ENCODE results near the gene PTPN3.

Gene PTPN3

GRCh38 chr9:109444771-109445320, 53.3 kb downstream of the PTPN3 start:
- Mint-ChIP-seq H3K9me3 (peaks cover 0 to 1% of the 10 kb centered on the region in 2 donors), H3K27me3 (peaks cover 32 to 37% of the 10 kb centered on the region in 2 donors), H3K4me1 (peaks cover 14 to 17% of the 10 kb centered on the region in 2 donors), H3K4me3 (no peak overlapping the region), H3K36me3 (no peaks in the 10 kb centered on the region), H3K27ac (no peak overlapping the region)
- DNase-seq (no peak), ATAC-seq (replicated peaks) (no peak)

- H3K27ac Mint-ChIP-seq, result no peak overlapping the region
- peaks cover 23 to 32% of the 10 kb centered on the region in 2 donors for H3K4me1 Mint-ChIP-seq
- H3K27me3 Mint-ChIP-seq, result peaks cover 44 to 49% of the 10 kb centered on the region in 2 donors
- H3K36me3 Mint-ChIP-seq, result no peaks in the 10 kb centered on the region
- ATAC-seq (replicated peaks) (no peak), DNase-seq (no peak)
- no peak overlapping the region for H3K4me3 Mint-ChIP-seq
- H3K9me3 Mint-ChIP-seq, result peaks cover 0 to 1% of the 10 kb centered on the region in 2 donors
These were observed 55.4 kb downstream of the PTPN3 start for GRCh38 chr9:109442716-109443115.

GRCh38 chr9:109441296-109441695, 56.8 kb downstream of the PTPN3 start:
- peaks cover 38 to 46% of the 10 kb centered on the region in 2 donors for H3K27me3 Mint-ChIP-seq
- H3K9me3 Mint-ChIP-seq, result peaks cover 0 to 1% of the 10 kb centered on the region in 2 donors
- H3K4me3 Mint-ChIP-seq, result no peak overlapping the region
- no peak overlapping the region for H3K27ac Mint-ChIP-seq
- DNase-seq (no peak), ATAC-seq (replicated peaks) (no peak)
- H3K36me3 Mint-ChIP-seq, result no peaks in the 10 kb centered on the region
- H3K4me1 Mint-ChIP-seq, result peaks cover 26 to 37% of the 10 kb centered on the region in 2 donors

- H3K27ac Mint-ChIP-seq, result peak overlapping the region; percentile 51
- H3K4me1 Mint-ChIP-seq, result peaks cover 26 to 37% of the 10 kb centered on the region in 2 donors
- H3K9me3 Mint-ChIP-seq, result peaks cover 0 to 1% of the 10 kb centered on the region in 2 donors
- H3K4me3 Mint-ChIP-seq, result no peak overlapping the region
- ATAC-seq (replicated peaks), result peak; percentile 68 to 71
- peaks cover 33 to 42% of the 10 kb centered on the region in 2 donors for H3K27me3 Mint-ChIP-seq
- peak; percentile 54 for DNase-seq
- no peaks in the 10 kb centered on the region for H3K36me3 Mint-ChIP-seq
These were observed 57.3 kb downstream of the PTPN3 start for GRCh38 chr9:109440797-109441287.

- Mint-ChIP-seq H3K27ac (peak overlapping the region; percentile 89), H3K27me3 (peaks cover 30 to 40% of the 10 kb centered on the region in 2 donors), H3K9me3 (peaks cover 0 to 1% of the 10 kb centered on the region in 2 donors), H3K4me1 (peaks cover 26 to 37% of the 10 kb centered on the region in 2 donors), H3K4me3 (peak overlapping the region; percentile 17 to 38), H3K36me3 (no peaks in the 10 kb centered on the region)
- ATAC-seq (replicated peaks), result peak; percentile 73 to 81
- DNase-seq, result peak; percentile 21
These were observed 58.0 kb downstream of the PTPN3 start for GRCh38 chr9:109440117-109440515.

- ATAC-seq (replicated peaks) (peak; percentile 69 to 74), DNase-seq (no peak)
- peaks cover 0 to 1% of the 10 kb centered on the region in 2 donors for H3K9me3 Mint-ChIP-seq
- peak overlapping the region; percentile 89 for H3K27ac Mint-ChIP-seq
- no peaks in the 10 kb centered on the region for H3K36me3 Mint-ChIP-seq
- peaks cover 26 to 37% of the 10 kb centered on the region in 2 donors for H3K4me1 Mint-ChIP-seq
- H3K4me3 Mint-ChIP-seq, result peak overlapping the region; percentile 17 to 38
- H3K27me3 Mint-ChIP-seq, result peaks cover 35 to 41% of the 10 kb centered on the region in 2 donors
These were observed 58.6 kb downstream of the PTPN3 start for GRCh38 chr9:109439378-109440116.

GRCh38 chr9:109437286-109437685, 60.8 kb downstream of the PTPN3 start:
- DNase-seq, result no peak
- Mint-ChIP-seq H3K36me3 (no peaks in the 10 kb centered on the region), H3K27me3 (peaks cover 19 to 28% of the 10 kb centered on the region in 2 donors), H3K9me3 (peaks cover 0 to 1% of the 10 kb centered on the region in 2 donors), H3K4me1 (peaks cover 26 to 37% of the 10 kb centered on the region in 2 donors), H3K27ac (peak overlapping the region; percentile 62), H3K4me3 (no peak overlapping the region)
- ATAC-seq (replicated peaks), result no peak

GRCh38 chr9:109436071-109436470, 62.0 kb downstream of the PTPN3 start:
- Mint-ChIP-seq H3K4me3 (no peak overlapping the region), H3K27me3 (peaks cover 22 to 28% of the 10 kb centered on the region in 2 donors), H3K9me3 (peaks cover 0 to 1% of the 10 kb centered on the region in 2 donors), H3K4me1 (peaks cover 23 to 32% of the 10 kb centered on the region in 2 donors), H3K27ac (no peak overlapping the region), H3K36me3 (no peaks in the 10 kb centered on the region)
- ATAC-seq (replicated peaks) (no peak), DNase-seq (no peak)

GRCh38 chr9:109433476-109433875, 64.6 kb downstream of the PTPN3 start:
- ATAC-seq (replicated peaks), result no peak
- H3K27me3 Mint-ChIP-seq, result peaks cover 16 to 28% of the 10 kb centered on the region in 2 donors
- H3K4me3 Mint-ChIP-seq, result no peak overlapping the region
- H3K27ac Mint-ChIP-seq, result no peak overlapping the region
- no peaks in the 10 kb centered on the region for H3K36me3 Mint-ChIP-seq
- DNase-seq, result no peak
- peaks cover 4 to 7% of the 10 kb centered on the region in 2 donors for H3K4me1 Mint-ChIP-seq
- no peaks in the 10 kb centered on the region for H3K9me3 Mint-ChIP-seq

- no peak overlapping the region for H3K4me3 Mint-ChIP-seq
- no peak overlapping the region for H3K27ac Mint-ChIP-seq
- no peaks in the 10 kb centered on the region for H3K9me3 Mint-ChIP-seq
- peaks cover 22 to 24% of the 10 kb centered on the region in 2 donors for H3K27me3 Mint-ChIP-seq
- no peaks in the 10 kb centered on the region for H3K36me3 Mint-ChIP-seq
- no peaks in the 10 kb centered on the region for H3K4me1 Mint-ChIP-seq
- DNase-seq (no peak), ATAC-seq (replicated peaks) (no peak)
These were observed 67.9 kb downstream of the PTPN3 start for GRCh38 chr9:109430231-109430630.

- Mint-ChIP-seq H3K27me3 (peaks cover 15 to 19% of the 10 kb centered on the region in 2 donors), H3K4me3 (no peak overlapping the region), H3K36me3 (no peaks in the 10 kb centered on the region), H3K4me1 (no peaks in the 10 kb centered on the region), H3K27ac (no peak overlapping the region), H3K9me3 (no peaks in the 10 kb centered on the region)
- DNase-seq (no peak), ATAC-seq (replicated peaks) (no peak)
These were observed 69.3 kb downstream of the PTPN3 start for GRCh38 chr9:109428854-109429253.

- H3K27me3 Mint-ChIP-seq, result peaks cover 15 to 19% of the 10 kb centered on the region in 2 donors
- no peak overlapping the region for H3K27ac Mint-ChIP-seq
- no peaks in the 10 kb centered on the region for H3K9me3 Mint-ChIP-seq
- ATAC-seq (replicated peaks) (no peak), DNase-seq (no peak)
- no peaks in the 10 kb centered on the region for H3K4me1 Mint-ChIP-seq
- H3K36me3 Mint-ChIP-seq, result no peaks in the 10 kb centered on the region
- no peak overlapping the region for H3K4me3 Mint-ChIP-seq
These were observed 70.2 kb downstream of the PTPN3 start for GRCh38 chr9:109427886-109428285.

- Mint-ChIP-seq H3K4me1 (no peaks in the 10 kb centered on the region), H3K4me3 (no peak overlapping the region), H3K36me3 (no peaks in the 10 kb centered on the region), H3K9me3 (no peaks in the 10 kb centered on the region), H3K27ac (no peak overlapping the region), H3K27me3 (peaks cover 14 to 15% of the 10 kb centered on the region in 2 donors)
- ATAC-seq (replicated peaks) (no peak), DNase-seq (no peak)
These were observed 71.3 kb downstream of the PTPN3 start for GRCh38 chr9:109426626-109427402.

GRCh38 chr9:109424618-109425017, 73.5 kb downstream of the PTPN3 start:
- Mint-ChIP-seq H3K4me3 (no peak overlapping the region), H3K27me3 (peaks cover 11 to 31% of the 10 kb centered on the region in 2 donors), H3K9me3 (no peaks in the 10 kb centered on the region), H3K27ac (no peak overlapping the region), H3K4me1 (no peaks in the 10 kb centered on the region), H3K36me3 (no peaks in the 10 kb centered on the region)
- ATAC-seq (replicated peaks) (no peak), DNase-seq (no peak)
